GM19324 (cell line): ENCODE measurements around the gene GTPBP4.
"Not testable (repeated sequence)": the region's sequence is repeated elsewhere in the genome, so short reads cannot be mapped to it uniquely, and the experiment has no call there.

Experiments
- ATAC-seq: cut with Tn5 transposase; IDR thresholded peaks from one replicate; pipeline ENCODE4 v1.9.1; 2021; ENCODE audit warnings: mild to moderate bottlenecking, moderate library complexity; ENCODE audit not compliant: unreplicated experiment, low FRiP score

GTPBP4 gene

DNA sequence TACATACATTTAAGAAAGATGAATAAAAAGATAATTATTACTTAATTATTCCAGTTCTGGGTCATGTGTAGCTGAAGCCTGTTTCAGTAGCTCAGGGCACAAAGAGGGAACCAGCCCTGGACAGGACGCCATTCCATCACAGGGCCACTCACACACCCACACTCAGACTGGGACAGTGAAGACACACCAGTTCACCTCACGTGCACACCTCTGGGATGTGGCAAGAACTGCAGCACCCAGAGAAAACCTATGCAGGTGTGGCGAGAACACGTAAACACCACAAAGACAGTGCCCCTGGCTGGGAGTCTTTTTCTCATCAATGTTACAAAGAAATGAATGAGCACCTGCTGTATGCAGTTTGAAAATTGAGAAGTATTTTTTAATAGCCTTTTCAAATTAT lies 62.3 kb downstream of the GTPBP4 start:
- ATAC-seq: no peak

DNA sequence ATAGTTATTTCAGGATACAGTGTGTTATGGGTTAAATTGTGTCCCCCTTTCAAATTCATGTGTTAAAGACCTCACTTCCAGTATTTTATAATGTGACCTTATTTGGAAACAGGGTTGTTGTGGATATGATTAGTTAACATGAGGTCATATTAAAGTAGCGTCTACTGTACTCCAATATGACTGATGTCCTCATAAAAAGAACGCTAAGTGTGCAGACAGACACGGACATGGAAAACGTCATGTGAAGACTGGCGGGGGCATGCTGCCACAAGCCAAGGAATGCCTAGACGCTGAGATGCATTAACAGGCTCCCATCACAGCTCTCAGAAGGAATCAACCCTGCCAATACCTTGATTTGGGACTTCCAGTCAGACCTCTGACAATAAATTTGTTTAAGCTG lies 66.5 kb downstream of the GTPBP4 start:
- no peak for ATAC-seq

DNA sequence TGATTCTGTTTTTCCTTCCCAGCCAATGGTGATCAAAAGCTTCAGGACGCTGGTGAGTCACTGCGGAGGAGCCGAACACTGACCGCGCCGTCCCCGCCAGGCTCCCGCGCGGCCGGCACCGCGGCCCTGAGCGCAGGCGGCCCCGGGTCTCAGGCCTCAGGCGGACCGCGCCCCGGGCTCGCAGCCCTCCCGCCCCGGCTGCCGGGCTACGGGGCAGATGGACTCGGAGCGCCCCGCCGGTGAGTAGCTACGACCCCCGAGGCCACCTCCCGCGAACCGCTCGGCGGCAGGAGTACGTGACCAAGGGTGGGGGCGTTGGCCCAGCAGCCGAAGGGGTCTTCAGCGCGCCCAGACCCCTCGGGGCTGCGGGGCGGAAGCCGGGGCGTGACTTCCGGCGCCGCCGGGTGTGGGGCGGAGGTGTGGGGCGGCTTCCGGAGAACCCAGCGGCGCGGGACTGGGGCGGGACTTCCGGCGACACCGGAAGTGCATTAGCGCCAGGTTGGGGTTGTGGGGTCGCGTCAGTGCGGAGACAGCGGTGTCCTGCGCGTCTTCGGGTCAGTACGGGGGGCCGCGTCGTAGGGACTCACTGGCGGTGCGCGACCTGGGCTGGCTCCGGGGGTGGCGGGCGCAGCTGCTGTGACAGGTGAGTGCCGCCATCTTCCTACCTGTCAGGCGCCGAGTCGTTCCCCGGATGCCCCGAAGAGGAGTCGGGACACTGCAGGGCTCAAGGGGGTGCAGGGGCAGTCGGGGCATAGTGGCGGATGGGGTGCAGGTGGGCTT lies 68.3 kb downstream of the GTPBP4 start, which contains the start of gene WDR37:
TSS of gene WDR37 (plus strand) at position 60 of the 780 bp plus-strand sequence. CDS start 15,771 bp downstream, outside the sequence.
- ATAC-seq: peak; percentile 93

DNA sequence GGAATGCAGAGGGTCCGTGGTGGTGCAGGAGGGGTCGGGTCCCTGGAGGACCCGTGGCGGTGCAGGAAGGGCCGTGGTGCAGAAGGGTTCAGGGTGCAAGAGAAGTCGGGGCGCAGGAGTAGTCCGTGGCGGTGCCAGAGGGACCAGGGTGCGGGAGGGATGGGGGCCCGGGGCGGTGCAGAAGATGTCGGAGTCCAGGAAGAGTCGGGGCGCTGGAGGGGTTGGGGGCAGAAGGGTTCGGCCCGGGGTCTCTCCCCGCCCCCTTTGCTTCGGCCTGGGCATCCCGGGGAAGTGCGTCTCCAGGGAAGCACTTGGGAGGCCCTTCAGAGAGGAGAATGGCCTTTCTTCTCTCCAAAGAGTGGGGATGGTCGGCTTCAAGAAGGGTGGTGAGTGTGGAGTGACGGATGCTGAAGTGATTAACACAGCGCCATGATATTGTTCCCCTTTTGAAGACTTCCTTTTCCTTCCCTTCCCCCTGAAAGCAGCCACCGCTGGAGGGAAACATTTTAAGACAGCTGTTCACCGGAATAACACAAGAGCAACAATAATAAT lies 68.9 kb downstream of the GTPBP4 start:
- ATAC-seq: no peak

DNA sequence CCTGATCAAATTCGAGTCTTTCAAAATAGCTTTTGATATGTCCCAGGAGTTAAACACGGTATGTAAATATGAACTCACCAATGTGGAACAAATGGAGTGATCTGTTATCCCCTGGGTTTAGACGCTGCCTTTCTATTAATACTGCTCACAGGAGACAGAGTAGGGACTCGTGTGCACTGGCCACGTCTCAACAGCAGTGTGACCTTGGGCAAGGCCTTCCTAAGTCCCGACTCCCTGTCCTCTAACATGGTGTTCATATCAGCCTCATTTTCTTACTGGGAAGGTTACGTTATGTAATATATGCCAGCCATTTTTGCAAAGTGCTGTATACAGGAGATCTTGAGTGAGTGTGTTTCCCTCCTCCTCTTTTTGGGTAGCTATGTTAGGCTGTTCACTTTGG lies 69.8 kb downstream of the GTPBP4 start:
- ATAC-seq: no peak

DNA sequence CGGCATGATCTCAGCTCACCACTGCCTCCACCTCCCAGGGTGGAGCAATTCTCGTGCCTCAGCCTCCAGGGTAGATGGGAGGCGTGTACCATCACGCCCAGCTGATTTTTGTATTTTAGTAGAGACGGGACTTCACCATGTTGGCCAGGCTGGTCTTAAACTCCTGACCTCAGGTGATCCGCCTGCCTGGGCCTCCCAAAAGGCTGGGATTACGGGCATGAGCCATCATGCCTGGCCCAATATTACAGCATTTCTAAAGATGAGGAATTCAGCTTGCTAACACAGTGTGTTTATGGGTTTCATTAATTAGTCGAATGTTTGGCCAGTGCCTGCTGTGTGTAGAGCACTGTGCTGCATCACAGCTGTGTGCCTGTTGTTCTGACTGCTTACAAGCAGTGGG lies 71.7 kb downstream of the GTPBP4 start:
- ATAC-seq: no peak

DNA sequence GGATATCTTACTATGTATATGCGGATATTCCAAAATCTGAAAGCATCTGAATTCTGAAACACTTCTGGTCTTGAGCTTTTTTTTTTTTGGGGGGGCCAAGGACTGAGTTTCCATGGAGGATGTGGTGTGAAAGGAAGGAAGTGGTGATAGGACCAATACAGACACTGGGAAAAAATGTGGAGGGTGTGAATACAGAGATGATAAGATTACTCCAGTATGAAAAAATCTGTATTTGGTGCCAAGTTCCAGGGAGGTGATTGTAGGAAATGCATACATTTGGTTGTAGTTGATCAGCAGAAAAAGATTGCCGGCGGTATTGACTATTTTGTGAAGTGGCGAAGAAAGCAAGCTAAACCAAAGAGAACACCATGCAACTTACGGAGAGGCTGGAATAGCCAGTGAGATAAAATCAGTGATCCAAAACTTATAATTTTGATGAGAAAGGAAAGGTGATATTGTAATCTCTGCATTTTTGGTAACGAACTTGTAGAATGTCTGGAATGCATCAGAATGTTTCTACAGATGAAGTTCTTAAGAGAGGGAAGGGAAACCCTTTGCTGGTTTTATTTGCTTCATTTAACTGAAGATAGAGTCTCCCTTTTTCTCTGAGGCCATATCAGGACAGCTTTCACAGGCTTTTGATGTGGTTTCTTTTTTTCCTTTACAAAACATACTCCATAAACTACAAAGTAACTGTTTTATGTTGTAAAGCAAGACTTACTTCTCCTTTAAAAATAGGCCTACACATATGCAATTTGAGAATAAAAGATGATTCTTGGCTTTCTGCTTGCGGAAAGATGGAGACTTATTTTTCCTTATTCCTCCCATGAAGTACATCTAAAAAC lies 73.9 kb downstream of the GTPBP4 start:
- no peak for ATAC-seq

DNA sequence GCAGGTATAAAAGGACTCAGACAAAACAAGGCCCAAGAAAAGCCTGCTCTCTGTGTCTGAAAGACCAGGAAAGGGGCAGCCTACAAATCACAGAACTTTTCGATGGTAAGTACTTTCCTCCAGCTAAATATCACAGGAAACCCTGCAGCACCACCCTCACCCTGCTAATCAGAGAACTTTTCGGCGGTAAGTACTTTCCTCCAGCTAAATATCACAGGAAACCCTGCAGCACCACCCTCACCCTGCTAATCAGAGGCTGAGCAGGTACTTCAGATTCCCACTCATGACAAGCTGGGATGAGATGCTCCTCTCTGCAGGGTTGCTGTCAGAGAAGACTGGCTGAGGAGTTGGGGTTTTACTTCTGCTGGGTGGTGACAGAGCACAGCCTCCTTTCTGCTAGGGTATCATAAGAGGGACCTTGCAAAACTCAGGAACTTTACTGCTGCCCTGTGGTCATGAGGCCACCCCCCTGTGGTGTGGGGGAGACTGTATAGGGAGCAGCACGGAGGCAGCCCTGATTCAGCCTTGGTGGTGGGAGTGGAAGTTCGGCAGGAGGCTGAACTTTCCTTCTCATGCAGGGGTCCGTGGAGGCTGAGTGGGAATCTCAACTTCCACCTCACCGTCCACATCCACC lies 75.1 kb downstream of the GTPBP4 start:
- ATAC-seq: no peak

DNA sequence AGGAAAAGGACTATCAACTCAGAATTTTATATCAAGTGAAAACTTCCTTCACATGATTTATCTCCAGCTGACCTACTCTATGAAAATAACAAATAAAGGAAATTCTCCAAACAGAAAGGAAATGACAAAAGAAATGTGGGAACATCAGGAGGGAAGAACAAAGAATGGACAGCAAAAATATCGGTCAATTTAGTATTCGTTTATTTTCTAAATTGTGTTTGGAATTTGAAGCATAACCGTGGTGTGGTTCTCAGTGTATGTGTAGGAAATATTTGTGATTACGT lies 76.7 kb downstream of the GTPBP4 start:
- ATAC-seq: no peak

DNA sequence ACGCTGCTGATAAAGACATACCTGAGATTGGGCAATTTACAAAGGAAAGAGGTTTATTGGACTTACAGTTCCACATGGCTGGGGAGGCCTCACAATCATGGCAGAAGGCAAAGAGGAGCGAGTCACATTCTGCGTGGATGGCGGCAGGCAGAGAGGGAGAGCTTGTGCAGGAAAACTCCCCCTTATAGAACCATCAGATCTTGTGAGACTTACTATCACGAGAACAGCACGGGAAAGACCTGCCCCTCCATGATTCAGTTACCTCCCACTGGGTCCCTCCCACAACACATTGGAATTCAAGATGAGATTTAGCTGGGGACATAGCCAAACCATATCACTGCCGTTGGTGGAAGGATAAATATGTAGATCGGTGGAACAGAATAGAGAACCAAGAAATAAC lies 78.5 kb downstream of the GTPBP4 start:
- ATAC-seq: not testable (repeated sequence)

DNA sequence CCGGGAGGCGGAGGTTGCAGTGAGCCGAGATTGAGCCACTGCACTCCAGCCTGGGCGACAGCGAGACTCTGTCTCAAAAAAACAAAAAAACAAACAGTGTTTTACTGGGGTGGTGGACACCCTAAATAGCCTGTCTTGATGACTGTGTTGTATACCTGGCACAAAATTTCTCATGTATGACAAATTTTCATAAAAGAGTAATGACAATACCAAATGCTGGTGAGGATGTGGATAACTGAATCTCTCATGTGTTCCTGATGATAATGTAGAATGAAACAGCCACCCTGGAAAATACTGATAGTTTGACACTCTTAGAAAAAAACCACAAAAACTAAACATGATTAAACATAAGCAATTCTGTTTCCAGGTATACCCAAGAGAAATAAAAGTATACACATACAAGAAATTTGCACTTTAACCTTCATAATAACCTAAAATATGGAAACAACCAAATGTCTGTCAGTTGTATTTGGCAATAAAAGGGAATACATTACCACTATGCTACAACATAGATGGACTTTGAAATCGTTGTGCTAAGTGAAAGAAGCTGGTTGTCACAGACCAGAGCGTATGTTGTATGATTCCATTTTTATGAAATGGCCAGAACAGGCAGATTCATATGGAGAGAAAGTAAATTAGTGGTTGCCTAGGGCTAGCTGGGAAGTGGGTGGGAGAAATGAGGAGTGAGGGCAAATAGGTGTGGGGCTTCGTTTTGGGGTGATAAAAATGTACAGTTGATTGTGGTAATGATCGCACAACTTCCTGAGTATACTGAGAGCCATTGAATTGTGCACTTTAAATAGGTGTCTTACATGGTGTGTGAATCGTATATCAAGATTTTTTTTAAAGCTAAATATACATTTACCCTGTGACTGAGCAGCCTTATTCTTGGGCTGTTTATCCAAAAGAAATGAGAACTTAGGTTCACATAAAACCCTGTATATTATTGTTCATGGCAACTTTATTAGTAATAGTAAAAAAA lies 80.4 kb downstream of the GTPBP4 start:
- no peak for ATAC-seq
